GM23338 (cell line): ENCODE measurements around the gene FAM228B. TPM values are rescaled to one million over a fixed set of nuclear protein-coding genes. Genes with fewer than 3 reads are reported as not detected.

Experiments
- ATAC-seq: fragments of 200-7000 bp; cut with Tn5 transposase; 3 replicates; pipeline ENCODE4 v1.9.1; 2020
- DNase-seq: peaks from one replicate; pipeline ENCODE4 v3.0.0-alpha.2; 2015; ENCODE audit warnings: low spot score
- H2AFZ ChIP-seq: fragments of 200-600 bp; sonication (generic); 2 replicates; pipeline ENCODE4 v1.8.0; 2016; ENCODE audit warnings: antibody characterized with exemption, mild to moderate bottlenecking, moderate library complexity
- H3F3A ChIP-seq: fragments of 200-600 bp; sonication (generic); replicated peaks from 2 replicates; pipeline ENCODE4 v1.8.0; 2017; ENCODE audit warnings: antibody characterized with exemption, mixed run types, low read depth
- H3K27ac ChIP-seq: fragments of 200-600 bp; sonication (generic); 2 replicates; pipeline ENCODE4 v1.6.1; 2016; ENCODE audit warnings: low read depth
- H3K27me3 ChIP-seq: fragments of 200-600 bp; sonication (generic); 2 replicates; pipeline ENCODE4 v1.8.0; 2016; ENCODE audit warnings: mild to moderate bottlenecking, mixed run types, moderate library complexity; ENCODE audit not compliant: insufficient read depth
- H3K36me3 ChIP-seq: fragments of 200-600 bp; sonication (generic); 2 replicates; pipeline ENCODE4 v1.8.0; 2016; ENCODE audit warnings: mild to moderate bottlenecking; ENCODE audit not compliant: insufficient read depth
- H3K4me1 ChIP-seq: fragments of 200-600 bp; sonication (generic); 2 replicates; pipeline ENCODE4 v1.8.0; 2016; ENCODE audit warnings: mild to moderate bottlenecking, moderate library complexity; ENCODE audit not compliant: insufficient read depth
- H3K4me2 ChIP-seq: fragments of 200-600 bp; sonication (generic); 2 replicates; pipeline ENCODE4 v1.7.1; 2017; ENCODE audit warnings: mixed run types
- H3K4me3 ChIP-seq: fragments of 200-600 bp; sonication (generic); 2 replicates; pipeline ENCODE4 v1.6.1; 2016; ENCODE audit warnings: mixed run types
- H3K79me2 ChIP-seq: fragments of 200-600 bp; sonication (generic); replicated peaks from 2 replicates; pipeline ENCODE4 v1.8.0; 2017; ENCODE audit warnings: mild to moderate bottlenecking; ENCODE audit not compliant: insufficient read depth
- H3K9me2 ChIP-seq: fragments of 200-600 bp; sonication (generic); 2 replicates; pipeline ENCODE4 v1.8.0; 2017; ENCODE audit not compliant: insufficient read depth
- H4K20me1 ChIP-seq: fragments of 200-600 bp; sonication (generic); replicated peaks from 2 replicates; pipeline ENCODE4 v1.8.0; 2017; ENCODE audit warnings: mild to moderate bottlenecking; ENCODE audit not compliant: insufficient read depth
- H3K27ac Mint-ChIP-seq: 2 replicates; pipeline ENCODE4 v1.8.0; 2020; ENCODE audit warnings: inconsistent platforms, mild to moderate bottlenecking, moderate library complexity, mixed read lengths
- H3K27me3 Mint-ChIP-seq: 3 replicates; pipeline ENCODE4 v1.8.0; 2022; ENCODE audit warnings: low read depth, mild to moderate bottlenecking, moderate library complexity, mixed read lengths, inconsistent platforms; ENCODE audit not compliant: insufficient read depth, poor library complexity
- H3K36me3 Mint-ChIP-seq: 3 replicates; pipeline ENCODE4 v1.8.0; 2021; ENCODE audit warnings: low read depth, mild to moderate bottlenecking, inconsistent platforms, moderate library complexity, mixed read lengths
- H3K4me1 Mint-ChIP-seq: 3 replicates; pipeline ENCODE4 v1.8.0; 2020; ENCODE audit warnings: mild to moderate bottlenecking, inconsistent platforms, mixed read lengths
- H3K4me3 Mint-ChIP-seq: 3 replicates; pipeline ENCODE4 v1.8.0; 2021; ENCODE audit warnings: moderate library complexity, mild to moderate bottlenecking, inconsistent platforms, mixed read lengths
- H3K9me3 Mint-ChIP-seq: 3 replicates; pipeline ENCODE4 v1.8.0; 2020; ENCODE audit warnings: moderate library complexity, mild to moderate bottlenecking, inconsistent platforms, mixed read lengths
- CREB1 ChIP-seq: fragments of 250-450 bp; sonication (Bioruptor Pico); IDR thresholded peaks from 2 replicates; pipeline ENCODE4 v1.5.0; 2020; ENCODE audit warnings: low read depth, mild to moderate bottlenecking, moderate library complexity
- CTCF ChIP-seq, 2 experiments: fragments of 200-600 bp in 1 of 2; sonication (generic) in 1 of 2; conservative IDR thresholded peaks; 2 replicates each; pipeline versions ENCODE4 v1.5.1 to v1.6.1; 2016 to 2017; ENCODE audit warnings: antibody characterized with exemption in 2 of 2, low read depth in 2 of 2, mild to moderate bottlenecking in 2 of 2, moderate library complexity in 1 of 2
- ETS1 ChIP-seq: IDR thresholded peaks from 2 replicates; pipeline ENCODE4 v1.6.1; 2016; ENCODE audit warnings: antibody characterized with exemption
- EZH2 ChIP-seq: fragments of 200-600 bp; sonication (generic); IDR thresholded peaks from one replicate; pipeline ENCODE4 v1.8.0; 2017; ENCODE audit warnings: antibody characterized with exemption, mild to moderate bottlenecking, low read depth; ENCODE audit not compliant: unreplicated experiment
- EZH2phosphoT487 ChIP-seq: fragments of 200-600 bp; sonication (generic); IDR thresholded peaks from one replicate; pipeline ENCODE4 v1.8.1; 2018; ENCODE audit warnings: antibody characterized with exemption; ENCODE audit not compliant: unreplicated experiment
- JUNB ChIP-seq: IDR thresholded peaks from one replicate; pipeline ENCODE4 v1.6.1; 2016; ENCODE audit warnings: antibody characterized with exemption; ENCODE audit not compliant: unreplicated experiment
- POLR2AphosphoS5 ChIP-seq: IDR thresholded peaks from 2 replicates; pipeline ENCODE4 v1.6.1; 2016; ENCODE audit warnings: antibody characterized with exemption, low read depth
- REST ChIP-seq: IDR thresholded peaks from one replicate; pipeline ENCODE4 v1.6.1; 2018; ENCODE audit warnings: antibody characterized with exemption; ENCODE audit not compliant: unreplicated experiment
- STAT1 ChIP-seq: IDR thresholded peaks from one replicate; pipeline ENCODE4 v1.6.1; 2016; ENCODE audit warnings: antibody characterized with exemption; ENCODE audit not compliant: unreplicated experiment
- ZNF114 ChIP-seq: fragments of 250-450 bp; sonication (Bioruptor Pico); IDR thresholded peaks from 2 replicates; pipeline ENCODE4 v1.5.0; 2020; ENCODE audit warnings: mild to moderate bottlenecking, moderate library complexity
- ZNF331 ChIP-seq: fragments of 250-450 bp; sonication (Bioruptor Pico); IDR thresholded peaks from 2 replicates; pipeline ENCODE4 v1.5.0; 2020; ENCODE audit warnings: low read depth, mild to moderate bottlenecking, moderate library complexity
- ZNF462 ChIP-seq: fragments of 250-450 bp; sonication (Bioruptor Pico); IDR thresholded peaks from 2 replicates; pipeline ENCODE4 v1.5.0; 2020; ENCODE audit warnings: mild to moderate bottlenecking, moderate library complexity
- polyA plus RNA-seq: library from polyadenylated mRNA; unstranded; fragments of >200 nt; fragmentation: Nextera tagmentation; extraction: Ambion mirVana; gene quantifications from 2 replicates; pipeline ENCODE4 v1.2.1, GENCODE V29; 2016
- total RNA-seq: library from RNA; depleted of rRNA; stranded (reverse); fragments of >200 nt; shearing (Covaris generic); gene quantifications from 2 replicates; pipeline ENCODE4 v1.2.3, GENCODE V29; 2014

The FAM228B gene
- total and polyA plus RNA-seq, 2 experiments from 2014 or later: 3.4 to 7.9 TPM

- TF ChIP-seq CREB1 (CRISPR knock-in tag) (no peak), EZH2 (no peak), POLR2AphosphoS5 (no peak), ZNF114 (CRISPR knock-in tag) (no peak)
Observed at GRCh38 chr2:24199968-24200590, 76.8 kb downstream of the FAM228B start (continued).

- Histone ChIP-seq H3F3A (no peaks in the 10 kb centered on the region), H3K36me3 (no peaks in the 10 kb centered on the region), H3K27me3 (no peaks in the 10 kb centered on the region), H3K27ac (no peak overlapping the region), H3K4me3 (no peak overlapping the region), H3K79me2 (no peaks in the 10 kb centered on the region), H3K9me2 (no peaks in the 10 kb centered on the region), H3K4me1 (no peaks in the 10 kb centered on the region), H2AFZ (no peak overlapping the region), H3K4me2 (no peak overlapping the region), H4K20me1 (no peaks in the 10 kb centered on the region)
- DNase-seq: no peak
- H3K9me3 Mint-ChIP-seq: no peaks in the 10 kb centered on the region
- H3K4me3 Mint-ChIP-seq: no peak overlapping the region
- no peak for ATAC-seq
- H3K27me3 Mint-ChIP-seq: peaks cover 7% of the 10 kb centered on the region
- peaks cover under 1% of the 10 kb centered on the region; the same call in 2 of the 3 replicates for H3K4me1 Mint-ChIP-seq
- no peak overlapping the region for H3K27ac Mint-ChIP-seq
- no peaks in the 10 kb centered on the region for H3K36me3 Mint-ChIP-seq
- TF ChIP-seq ZNF331 (CRISPR knock-in tag) (no peak), JUNB (no peak), POLR2AphosphoS5 (no peak), ZNF114 (CRISPR knock-in tag) (no peak), REST (no peak), EZH2 (no peak), ZNF462 (CRISPR knock-in tag) (no peak), CREB1 (CRISPR knock-in tag) (no peak), STAT1 (no peak), CTCF (conservative IDR thresholded peaks at IDR 0.05; ENCODE audit: low read depth in 2 of 2) (no peak), ETS1 (no peak), EZH2phosphoT487 (no peak)
Observed at GRCh38 chr2:24200799-24201198, 77.5 kb downstream of the FAM228B start.
